Daoy (cell line): Measurements from ENCODE around the gene ZCCHC14. TPM values are rescaled to one million over a fixed set of nuclear protein-coding genes. Genes with fewer than 3 reads are reported as not detected.
"Not testable (repeated sequence)": the region's sequence is repeated elsewhere in the genome, so short reads cannot be mapped to it uniquely, and the experiment has no call there.

Experiments
- DNase-seq: peaks from one replicate; pipeline ENCODE4 v3.0.0-alpha.2; 2015; ENCODE audit warnings: low read depth
- total RNA-seq: library from RNA; depleted of rRNA; stranded (reverse); fragments of >200 nt; shearing (Covaris generic); gene quantifications from 2 replicates; pipeline ENCODE4 v1.2.3, GENCODE V29; 2014

The ZCCHC14 gene
- total RNA-seq, 1 experiment from 2014 or later: 4.2 TPM

DNA sequence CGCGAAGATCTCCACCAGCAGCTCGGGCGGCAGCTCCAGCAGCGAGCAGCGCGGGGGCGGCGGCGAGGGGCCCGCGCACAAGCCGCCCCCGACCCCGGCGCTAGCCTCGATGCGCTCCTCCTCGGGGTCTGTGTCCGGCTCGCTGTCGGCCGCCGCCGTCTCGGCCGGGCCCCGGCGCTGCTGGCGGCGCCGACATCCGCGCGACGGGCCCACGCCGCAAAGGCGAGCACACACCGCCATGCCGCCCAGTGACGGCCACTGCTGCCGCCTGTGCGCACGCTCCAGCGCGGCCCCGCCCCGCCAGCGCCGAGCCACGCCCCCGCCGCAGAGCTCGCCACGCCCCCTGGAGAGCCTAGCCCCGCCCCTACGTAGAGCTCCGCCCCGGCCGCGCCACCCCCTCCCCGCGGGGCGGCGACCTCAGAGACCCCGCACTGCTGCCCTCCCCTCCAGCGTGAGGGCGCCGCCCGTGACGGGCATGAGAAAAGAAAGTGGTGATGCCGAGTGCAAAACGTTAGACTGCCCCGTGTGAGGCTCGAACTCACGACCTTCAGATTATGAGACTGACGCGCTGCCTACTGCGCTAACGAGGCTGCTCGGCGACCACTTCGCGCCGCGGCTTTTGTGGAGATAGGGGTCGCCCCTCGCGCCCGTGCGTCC, 109.2 kb downstream of the ZCCHC14 start, which contains the start of gene FBXO31:
Gene FBXO31 (minus strand): TSS at position 272 of the 657 bp plus-strand sequence. CDS start 32 bp downstream, at position 240.
- peak; percentile 95 for DNase-seq

DNA sequence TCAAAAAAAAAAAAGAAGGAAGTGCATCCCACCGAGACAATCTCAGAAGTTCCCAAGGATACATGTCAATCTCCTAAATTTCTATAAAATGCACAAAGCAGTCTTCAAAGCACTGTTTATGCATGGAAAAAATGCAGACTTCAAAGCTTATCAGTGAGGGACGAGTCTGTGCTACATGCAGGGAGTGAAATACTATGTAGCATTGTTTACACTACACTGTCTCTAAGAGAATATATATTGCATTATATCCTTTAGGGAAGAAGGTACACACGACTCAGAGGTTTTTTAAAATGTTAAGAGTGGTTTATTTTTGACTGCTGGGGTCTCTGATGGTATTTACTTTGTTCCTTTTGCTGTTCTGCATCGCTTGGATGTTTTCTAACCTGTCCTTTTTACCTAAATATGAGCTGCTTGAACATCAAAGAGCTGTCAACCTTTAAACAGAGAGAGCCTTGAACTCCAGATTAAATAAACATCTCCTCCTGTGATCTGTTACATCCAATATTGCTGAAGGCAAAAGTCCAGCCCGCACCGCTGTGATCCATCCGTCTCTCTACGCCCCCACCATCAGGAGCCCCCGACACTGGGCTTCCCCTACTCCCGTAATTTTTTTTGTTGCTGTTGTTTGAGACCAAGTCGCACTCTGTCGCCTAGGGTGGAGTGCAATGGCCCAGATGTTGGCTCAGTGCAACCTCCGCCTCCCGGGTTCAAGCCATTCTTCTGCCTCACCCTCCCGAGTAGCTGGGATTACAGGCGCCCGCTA, 110.6 kb downstream of the ZCCHC14 start:
- no peak for DNase-seq

DNA sequence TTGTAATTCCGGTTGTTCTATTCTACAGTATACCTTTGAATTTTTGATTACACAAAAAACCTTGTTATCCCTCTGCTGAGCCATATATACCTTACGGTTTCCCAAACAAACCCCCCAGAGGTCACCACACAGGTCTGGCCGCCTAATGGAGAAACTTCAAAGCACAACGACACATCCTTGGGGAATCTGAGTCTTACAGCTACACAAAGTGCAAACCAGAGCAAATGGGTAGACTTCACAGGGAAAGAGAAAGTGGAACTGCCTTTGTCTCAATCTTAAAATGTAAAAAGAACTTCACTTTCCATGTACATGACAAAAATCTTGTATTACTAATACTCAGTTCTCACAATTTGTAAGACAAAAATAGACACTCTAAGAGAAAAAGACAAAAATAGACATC, 111.9 kb downstream of the ZCCHC14 start:
- no peak for DNase-seq

DNA sequence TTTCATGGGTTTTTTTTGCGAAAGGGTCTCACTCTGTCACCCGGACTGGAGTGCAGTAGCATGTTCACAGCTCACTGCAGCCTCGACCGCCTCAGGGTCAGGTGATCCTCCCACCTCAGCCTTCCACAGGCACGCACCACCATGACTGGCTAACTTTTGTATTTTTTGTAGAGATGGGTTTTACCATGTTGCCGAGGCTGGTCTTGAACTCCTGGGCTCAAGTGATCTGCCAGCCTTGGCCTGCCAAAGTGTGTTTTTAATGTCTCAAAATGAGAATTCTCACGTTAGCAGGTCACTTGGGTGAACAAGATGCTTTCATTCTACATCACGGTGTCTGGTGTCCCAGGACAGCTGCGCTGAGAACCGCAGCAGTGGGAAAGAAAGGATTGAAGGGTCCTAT, 112.4 kb downstream of the ZCCHC14 start:
- DNase-seq: no peak

DNA sequence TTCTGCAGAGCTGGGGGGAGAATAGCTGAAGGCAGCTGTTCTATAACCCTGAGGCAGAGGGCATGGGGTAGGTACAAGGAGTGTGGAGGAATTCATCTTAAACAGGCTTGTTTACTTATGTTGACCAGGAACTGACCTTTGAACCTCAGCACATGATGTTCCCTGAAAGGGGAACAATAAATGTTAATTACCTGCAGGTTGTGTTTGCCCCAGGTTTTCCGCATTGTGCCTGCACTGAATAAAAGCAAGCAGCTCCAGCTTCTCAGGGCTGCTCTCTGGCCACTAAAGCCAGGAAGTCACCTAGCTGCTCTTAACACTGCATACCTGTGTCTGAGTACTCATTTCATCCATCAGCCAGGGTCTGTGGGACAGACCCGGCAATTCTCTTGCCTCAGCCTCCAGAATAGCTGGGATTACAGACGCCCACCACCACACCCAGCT, 113.5 kb downstream of the ZCCHC14 start:
- DNase-seq: not testable (repeated sequence)

DNA sequence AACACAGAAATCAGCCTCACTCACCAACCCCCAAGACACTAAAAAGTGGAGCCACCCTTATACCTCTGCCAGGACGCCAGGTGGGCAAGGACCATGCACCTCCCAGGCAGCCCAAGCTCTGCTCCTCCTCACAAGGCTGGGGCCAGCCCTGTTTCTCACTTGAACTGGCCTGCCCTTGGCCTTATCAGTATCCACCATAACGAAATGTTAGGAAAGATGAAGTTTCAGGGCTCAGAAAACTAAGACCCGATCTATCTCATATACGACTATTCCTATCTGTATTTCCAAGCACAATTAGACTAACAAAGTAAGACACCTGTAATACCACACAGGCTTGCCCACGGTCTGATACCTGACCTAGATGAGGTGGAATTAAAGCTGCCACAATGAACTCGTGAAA, 116.2 kb downstream of the ZCCHC14 start:
- no peak for DNase-seq

DNA sequence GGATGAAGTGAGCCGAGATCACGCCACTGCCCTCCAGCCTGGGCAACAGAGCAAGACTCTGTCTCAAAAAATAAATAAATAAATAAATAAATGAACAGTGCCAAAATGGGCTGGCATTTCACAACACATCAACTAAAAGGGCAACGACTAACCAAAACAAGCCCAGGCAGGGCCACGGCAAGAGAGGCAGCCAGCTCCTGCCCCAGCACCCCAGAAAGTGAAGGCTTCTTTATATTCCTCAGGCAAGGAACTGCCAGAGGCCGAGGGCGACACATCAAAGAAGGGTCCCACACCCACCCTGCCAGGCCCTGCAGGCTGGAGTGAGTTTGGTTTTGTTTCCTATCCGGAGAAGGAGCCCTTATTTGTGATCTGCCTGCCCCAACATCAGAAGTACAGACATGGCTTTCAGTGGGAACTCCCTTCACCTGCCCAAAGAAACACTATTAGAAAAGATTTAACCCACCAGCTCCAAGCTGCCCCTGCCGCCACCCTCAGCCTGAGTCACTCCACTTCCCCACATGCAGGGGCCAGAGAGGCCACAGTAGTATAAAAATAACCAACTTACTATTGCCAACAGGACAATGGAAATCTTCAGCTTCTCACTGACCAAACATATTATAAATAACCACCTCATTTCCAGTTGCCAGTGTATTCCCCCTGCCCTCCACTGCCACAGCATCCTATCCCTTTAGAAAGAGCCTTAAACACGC, 117.2 kb downstream of the ZCCHC14 start:
- DNase-seq: no peak

DNA sequence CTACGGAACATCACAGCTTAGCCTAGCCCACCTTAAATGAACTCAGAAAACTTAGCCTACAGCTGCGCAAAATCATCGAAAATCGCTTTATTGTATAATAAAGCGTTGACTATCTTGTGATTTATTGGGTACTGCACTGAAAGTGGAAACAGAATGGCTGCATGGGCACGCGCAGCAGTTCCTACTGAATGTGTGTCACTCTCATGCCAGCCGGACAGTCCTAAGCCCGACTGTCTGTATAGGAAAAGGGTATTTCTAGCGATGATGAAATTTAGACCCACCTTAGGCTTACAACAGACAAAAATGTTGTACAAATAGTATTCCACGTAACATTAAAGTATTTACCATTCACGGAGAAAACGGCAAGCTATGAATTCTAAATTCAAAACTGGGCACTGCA, 118.5 kb downstream of the ZCCHC14 start:
- no peak for DNase-seq

DNA sequence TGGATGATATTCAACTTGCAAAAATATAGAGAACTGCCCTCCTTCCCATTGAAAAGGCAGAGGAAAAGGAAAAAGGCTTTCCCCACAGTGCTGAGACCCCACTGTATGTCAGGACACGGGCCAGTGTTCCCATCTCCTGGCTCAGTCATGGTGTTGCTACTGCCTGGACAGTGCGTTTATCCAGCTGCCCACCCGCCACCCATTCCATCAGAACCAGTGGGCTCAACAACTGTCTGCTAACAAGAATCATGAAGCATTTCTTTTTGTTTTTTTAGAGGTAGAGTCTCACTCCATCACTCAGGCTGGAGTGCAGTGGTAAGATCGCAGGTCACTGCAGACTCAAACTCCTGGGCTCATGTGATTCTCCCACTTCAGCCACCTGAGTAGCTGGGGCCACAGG, 120.5 kb downstream of the ZCCHC14 start:
- no peak for DNase-seq

DNA sequence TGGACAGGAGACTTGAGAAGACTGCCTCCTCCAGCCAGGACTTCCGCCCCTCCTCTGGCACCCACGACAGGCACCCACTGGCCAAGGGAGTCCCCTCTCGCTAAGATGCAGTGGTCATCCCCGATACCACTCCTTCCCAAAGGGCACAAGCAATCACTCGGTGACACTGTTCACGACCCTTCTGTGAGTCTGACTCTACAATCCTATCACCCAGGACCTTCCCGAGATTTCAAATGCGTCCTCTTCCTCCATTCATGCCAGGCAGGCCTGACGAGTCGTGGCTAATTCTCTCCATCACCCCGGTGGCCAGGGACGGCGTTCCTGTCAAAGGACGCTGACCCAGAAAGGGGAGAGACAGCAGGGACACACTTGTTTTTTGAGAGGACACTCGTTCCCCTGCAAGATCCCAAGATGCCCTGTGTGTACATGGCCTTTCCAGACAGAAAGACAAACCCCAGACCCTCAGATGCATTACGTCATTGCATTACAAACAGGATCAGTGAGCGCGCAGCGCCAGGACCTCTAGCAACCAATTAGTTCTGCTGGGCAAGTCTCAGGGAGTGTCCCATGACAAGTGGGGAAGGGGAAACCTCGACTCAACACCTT, 121.5 kb downstream of the ZCCHC14 start:
- DNase-seq: no peak

DNA sequence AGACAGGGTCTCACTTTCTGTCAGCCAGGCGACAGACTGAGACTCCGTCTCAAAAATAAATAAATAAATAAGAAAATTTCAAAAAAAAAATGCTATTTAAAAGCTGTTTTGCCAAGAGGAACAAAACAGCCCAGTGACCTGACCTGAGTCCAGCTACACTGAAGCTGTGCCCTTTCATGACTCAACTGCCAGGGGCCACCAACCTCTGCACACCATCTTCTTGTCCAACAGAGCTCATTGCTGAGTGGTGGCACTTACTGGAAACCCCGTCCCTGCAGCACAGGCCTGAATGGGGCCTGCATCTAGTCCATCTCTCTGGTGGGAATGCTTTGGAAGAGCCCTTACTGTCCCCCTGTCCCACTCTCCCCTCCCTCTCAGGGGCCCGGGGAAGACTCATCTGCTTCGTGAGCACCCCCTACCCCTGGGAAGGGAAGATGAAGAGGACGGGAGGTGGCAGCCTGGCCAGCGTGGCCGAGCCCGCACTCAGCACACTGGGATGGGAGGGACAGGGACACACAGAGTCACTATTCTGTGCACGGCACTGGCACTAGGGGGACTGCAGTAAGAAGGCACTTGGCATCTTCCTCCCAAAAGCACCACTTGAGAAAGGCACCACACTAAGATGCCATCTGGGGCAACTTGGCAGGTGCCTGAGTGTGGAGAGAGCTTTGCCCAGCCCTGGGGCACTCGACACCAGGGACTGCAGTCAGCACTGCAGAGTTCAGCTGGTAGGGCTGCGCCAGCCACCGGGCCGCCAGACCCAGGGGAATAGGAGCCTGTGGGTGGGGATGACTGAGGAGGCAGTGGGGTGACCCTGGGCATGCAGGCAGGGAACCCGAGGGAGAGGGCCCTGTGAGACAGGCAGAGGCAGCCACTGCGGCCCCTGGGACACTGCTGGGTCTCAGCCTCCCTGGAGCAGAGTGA, 122.8 kb downstream of the ZCCHC14 start:
- DNase-seq: no peak

DNA sequence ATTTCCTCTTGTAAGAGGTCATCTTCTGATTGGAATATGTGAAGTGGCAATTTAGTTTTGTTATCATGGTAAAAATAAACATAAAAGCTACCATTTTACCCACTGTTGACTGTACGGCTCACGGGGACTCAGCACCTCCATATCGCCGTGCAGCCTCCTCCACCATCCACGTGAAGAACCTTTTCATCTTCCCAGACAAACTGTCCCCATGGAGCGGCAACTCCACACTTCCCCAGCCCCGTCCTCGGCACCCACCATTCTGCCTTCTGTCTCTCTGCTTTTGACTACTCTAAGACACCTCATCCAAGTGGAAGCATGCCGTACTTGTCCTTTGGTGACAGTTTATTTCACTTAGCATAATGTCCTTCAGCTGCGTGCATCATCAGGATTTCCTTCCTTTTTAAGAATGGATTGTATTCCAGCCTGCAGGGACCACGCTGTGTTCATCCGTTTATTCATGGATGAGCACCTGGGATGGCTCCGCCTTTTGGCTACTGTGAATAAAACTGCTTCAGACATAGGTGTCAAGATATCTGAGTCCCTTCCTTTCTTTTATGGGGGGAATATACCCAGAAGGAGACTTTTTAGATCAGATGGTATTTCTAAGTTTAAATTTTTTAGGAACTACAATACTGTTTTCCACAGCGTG, 123.6 kb downstream of the ZCCHC14 start:
- DNase-seq: no peak

DNA sequence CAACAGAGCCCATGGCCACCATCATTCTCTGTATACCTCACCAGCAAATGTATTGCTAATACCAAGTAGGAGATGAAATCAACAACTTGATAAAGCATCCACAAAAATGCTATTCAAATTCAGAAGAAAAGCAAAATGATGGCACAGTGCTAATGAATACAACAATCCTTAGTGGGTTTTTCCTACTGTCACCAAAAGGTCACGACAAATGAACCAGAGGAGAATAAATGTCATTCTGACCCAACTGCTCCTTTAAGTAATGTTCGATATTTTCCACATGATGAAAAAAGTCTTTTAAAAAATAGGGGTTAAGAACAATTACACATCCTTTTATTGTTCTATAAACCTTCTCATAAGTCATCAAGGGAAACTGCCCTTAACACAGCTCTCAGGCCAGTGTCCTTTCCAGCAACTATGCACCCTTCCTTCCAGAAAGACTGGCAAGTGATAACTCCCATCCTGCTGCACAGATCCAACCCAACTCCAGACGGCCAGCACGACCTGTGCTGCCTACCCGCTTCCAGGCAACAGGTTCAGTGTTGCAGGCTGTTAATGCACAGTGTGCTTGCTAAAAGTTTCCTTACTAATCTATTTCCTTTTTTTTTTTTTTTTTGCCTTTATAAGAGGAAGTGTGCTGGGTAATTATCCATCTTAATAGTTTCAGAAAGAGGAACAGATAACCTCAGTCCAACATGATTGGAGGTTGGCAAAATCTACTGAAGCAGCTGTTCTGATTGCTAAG, 124.6 kb downstream of the ZCCHC14 start:
- no peak for DNase-seq

DNA sequence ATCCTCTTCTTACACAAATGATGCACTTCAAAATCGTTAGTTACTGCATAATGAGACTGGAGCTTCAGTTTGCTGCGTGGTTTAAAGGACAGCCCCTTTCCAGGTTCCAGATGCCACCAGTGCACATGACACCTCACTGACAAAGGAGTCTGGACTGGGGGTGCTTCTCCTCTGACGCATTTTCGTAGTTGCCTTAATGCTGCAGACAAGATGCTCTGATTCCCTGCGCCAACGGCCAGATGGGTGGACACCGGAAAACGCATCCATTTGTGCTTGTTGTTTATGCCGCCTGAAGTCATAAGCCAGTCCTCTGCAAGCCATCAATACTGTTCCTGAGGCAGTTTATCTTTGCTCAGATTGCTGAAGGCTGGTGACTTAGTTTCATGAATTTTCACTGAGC, 125.3 kb downstream of the ZCCHC14 start:
- no peak for DNase-seq

DNA sequence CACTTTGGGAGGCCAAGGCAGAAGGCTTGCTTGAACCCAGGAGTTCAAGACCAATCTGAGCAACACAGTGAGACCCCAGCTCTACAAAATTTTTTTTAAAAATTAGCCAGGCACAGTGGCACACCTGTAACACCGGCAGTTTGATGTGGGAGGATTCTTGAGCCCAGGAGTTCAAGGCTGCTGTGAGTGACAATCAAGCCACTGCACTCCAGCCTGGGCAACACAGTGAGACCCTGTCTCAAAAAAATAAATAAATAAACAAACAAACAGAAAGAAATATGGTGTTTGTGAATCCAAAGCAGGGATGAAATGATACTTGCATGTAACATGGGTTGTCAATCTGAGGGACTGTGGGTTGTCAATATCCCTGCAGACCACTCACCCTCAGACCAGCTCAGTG, 125.9 kb downstream of the ZCCHC14 start:
- no peak for DNase-seq

DNA sequence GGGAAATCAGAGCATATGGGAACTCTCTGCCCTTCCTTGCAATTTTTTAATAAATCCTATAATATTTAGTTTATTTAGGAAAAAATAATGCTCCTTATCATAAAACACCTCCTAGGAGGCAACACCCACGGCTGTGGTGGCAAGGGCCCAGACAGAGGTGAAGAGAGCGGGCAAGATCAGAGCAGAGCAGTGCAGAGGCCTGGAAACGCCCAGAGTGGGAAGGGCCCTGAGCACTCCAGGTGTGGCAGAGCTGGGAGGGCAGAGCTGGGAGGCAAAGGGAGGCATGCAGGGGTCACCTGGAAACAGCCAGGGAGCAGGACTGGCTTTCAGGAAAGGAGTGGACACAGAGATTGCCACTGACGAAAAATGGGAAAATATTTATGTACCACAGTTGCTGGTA, 126.5 kb downstream of the ZCCHC14 start:
- DNase-seq: no peak

DNA sequence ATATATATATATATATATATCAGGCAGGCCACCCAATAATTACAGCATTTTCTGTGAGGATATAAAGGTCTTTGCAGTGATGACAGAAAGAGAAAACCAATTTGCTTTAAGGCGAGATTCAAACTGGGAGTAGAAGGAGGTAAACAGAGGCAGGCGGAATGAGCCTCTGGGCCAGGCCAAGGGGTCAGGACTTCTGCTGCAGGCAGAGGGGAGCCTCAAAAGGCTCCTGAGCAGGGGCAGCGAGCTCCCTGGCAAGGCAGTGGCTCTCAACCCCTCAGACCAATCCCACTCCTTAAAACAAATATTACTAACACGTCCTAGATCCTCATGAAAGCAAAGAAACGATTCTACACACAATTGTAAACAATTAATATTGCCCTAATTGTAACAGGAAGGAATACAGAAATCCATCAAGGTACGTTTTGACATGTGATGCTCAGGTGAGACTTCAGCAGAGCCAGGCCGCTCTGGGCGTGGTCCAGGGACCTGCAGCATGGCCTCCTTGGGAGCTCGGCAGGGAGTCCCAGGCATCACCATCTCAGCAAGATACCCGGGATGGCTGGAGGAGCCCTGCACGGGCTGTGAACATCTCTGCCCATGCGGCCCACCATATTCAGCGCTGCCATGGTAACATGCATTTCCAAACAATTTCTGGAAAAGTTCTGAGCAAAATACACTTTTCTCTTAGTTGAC, 127.7 kb downstream of the ZCCHC14 start:
- no peak for DNase-seq

DNA sequence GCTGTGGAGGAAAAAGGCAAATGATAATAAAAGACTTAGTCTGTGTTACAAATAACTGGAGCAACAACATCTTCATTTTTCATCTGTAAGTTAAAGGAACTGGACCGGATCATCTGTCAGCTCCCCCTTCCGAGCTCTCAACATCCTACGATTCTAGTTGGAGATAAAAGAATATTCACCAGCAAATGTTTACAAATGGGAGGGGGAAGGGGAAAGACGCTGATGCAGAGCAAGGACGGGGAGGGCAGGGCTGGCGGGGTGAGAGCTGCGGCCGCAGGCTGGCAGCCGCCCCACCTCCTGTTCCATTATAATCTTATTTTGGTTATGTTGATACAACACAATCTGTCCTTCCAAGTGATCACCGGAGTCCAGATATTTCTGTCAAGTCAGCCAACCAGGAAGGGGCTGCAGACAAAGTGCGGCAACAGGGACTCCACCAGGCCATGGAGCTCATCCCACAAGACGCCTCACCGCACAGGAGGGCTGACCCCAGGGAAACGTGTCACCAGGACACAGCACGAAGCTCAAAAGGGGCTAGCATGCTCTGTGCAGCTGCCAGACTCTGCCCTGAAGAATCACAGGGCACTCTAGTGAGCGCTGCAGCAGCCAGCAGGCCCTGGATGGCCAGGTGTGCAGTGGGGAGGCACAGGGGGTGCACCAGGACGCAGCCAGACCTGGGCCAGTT, 128.9 kb downstream of the ZCCHC14 start:
- no peak for DNase-seq
